Adrenal gland (tissue), 12 donors: ENCODE data around the gene CCDC197. TPM values are rescaled to one million over a fixed set of nuclear protein-coding genes. Genes with fewer than 3 reads are reported as not detected.

ENCODE experiments used
- DNase-seq, 7 donors: peaks; one replicate each; pipeline ENCODE4 v3.0.0-alpha.2; 2019 to 2020
- H3K27ac ChIP-seq, 5 donors: fragments of 200-600 bp; sonication (generic) in 4 of 5; 1 replicate in 3 of 5; 2 replicates in 2 of 5; pipeline versions ENCODE4 v1.5.1 to v1.8.0; 2016 to 2020; ENCODE audit warnings: mild to moderate bottlenecking in 1 of 5
- H3K27me3 ChIP-seq: fragments of 200-600 bp; 2 replicates; pipeline ENCODE4 v1.8.0; 2021
- H3K36me3 ChIP-seq, 2 donors: fragments of 200-600 bp; replicated peaks in 1 of 2; 1 replicate in 1 of 2; 2 replicates in 1 of 2; pipeline versions ENCODE4 v1.5.1 to v1.8.0; 2018 to 2022
- H3K4me1 ChIP-seq, 2 donors: fragments of 200-600 bp; replicated peaks in 1 of 2; 1 replicate in 1 of 2; 2 replicates in 1 of 2; pipeline versions ENCODE4 v1.5.1 to v1.8.0; 2018 to 2021
- H3K4me3 ChIP-seq, 4 donors: fragments of 200-600 bp; sonication (generic) in 3 of 4; one replicate each; pipeline ENCODE4 v1.5.1; 2016 to 2018
- H3K9me3 ChIP-seq, 3 donors: fragments of 200-600 bp; sonication (generic) in 1 of 3; replicated peaks in 1 of 3; 1 replicate in 2 of 3; 2 replicates in 1 of 3; pipeline versions ENCODE4 v1.5.1 to v1.8.0; 2016 to 2021
- CTCF ChIP-seq, 6 experiments: fragments of 450-650 bp in 4 of 6; fragments of 200-600 bp in 2 of 6; sonication (generic) in 1 of 6; IDR thresholded peaks; 1 replicate in 5 of 6; 2 replicates in 1 of 6; pipeline versions ENCODE4 v1.5.1 to v1.8.0; 2016 to 2021; ENCODE audit warnings: antibody characterized with exemption in 6 of 6, mild to moderate bottlenecking in 2 of 6, moderate library complexity in 1 of 6
- POLR2A ChIP-seq, 2 donors: fragments of 450-650 bp; IDR thresholded peaks; one replicate each; pipeline ENCODE4 v1.6.1; 2017; ENCODE audit warnings: antibody characterized with exemption in 2 of 2, mild to moderate bottlenecking in 2 of 2, moderate library complexity in 1 of 2
- WGBS, 4 donors: extraction: QIAGEN DNeasy Blood & Tissue Kit in 2 of 4; methylation state at CpG; one replicate each; pipeline versions ENCODE4 v1.1.5 to v1.1.7; 2013 to 2017; 5-methylcytosine and 5-hydroxymethylcytosine counted together
- intact Hi-C, 2 donors: fragments of 100-400 bp; cut with DNase I; formaldehyde crosslinking; loops; one replicate each; pipeline versions ENCODE4 v1.14.1 to v1.15.0; 2022 to 2023
- polyA plus RNA-seq, 3 donors: library from polyadenylated mRNA; stranded (reverse); fragments of 200-250 nt in 2 of 3; fragments of 350-450 nt in 1 of 3; fragmentation: Illumina TruSeq in 1 of 3; extraction: RNeasy Lipid Tissue Mini Kit (QIAGEN cat#74804) in 1 of 3; gene quantifications; one replicate each; pipeline ENCODE4 v1.2.3, GENCODE V29; 2013 to 2014
- total RNA-seq, 9 donors: library from RNA; depleted of rRNA in 4 of 9; stranded (reverse); fragments of >200 nt in 4 of 9; fragments of 120-200 nt in 1 of 9; fragmentation: NEBNext Ultra II Directional in 1 of 9; extraction: Animal tissue kit (Norgen Biotek cat#: 25700) in 1 of 9; gene quantifications; one replicate each; pipeline versions ENCODE4 v1.1.0 to v1.2.4, GENCODE V29; 2013 to 2023
- donor health status: healthy with polysubstance abuse.
- donor health status: Bipolar disorder and iron deficiency.
- donor health status: DM: yes; HTN: yes; CAD: no.
- donor health status: DM: no; HTN: no; CAD: no.
- donor health status: DM: no; HTN: no; CAD: no.
- donor health status: DM: yes; HTN: yes; CAD: no.

The CCDC197 gene
- total and polyA plus RNA-seq, 12 donors = not detected

DNA sequence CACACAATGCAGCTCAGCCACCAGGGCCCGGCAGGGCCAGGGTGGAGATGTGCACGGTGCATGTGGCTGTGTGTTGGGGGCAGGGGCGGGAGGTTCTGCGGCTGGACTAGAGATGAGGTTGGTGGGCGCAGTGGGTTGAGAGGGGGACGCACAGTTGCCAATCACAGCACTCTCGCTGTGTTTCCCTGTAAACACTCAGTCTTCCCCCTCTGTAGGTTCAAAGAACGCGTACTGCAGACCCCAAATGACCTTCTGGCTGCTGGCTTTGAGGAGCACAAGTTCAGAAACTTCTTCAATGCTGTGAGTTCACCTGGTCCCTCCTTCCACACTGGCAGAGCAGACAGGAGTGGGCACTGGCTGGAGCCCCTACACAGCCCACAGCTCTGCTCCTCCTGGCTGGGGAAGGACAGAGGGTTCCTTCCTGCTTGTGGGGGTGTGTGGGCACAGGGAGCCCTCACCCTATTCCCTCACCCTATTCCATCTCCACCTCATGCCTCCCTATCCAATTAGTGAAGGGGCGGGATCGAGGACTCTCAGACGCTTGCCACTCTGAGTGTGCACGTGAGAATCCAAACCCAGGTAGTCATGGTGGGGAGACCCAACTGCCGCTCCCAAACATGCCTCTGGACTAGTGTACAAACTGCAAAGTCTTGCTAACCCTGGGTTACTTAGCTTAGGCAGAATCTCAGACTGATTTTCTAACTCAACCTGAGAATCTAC is 46.8 kb downstream of the CCDC197 start:
- WGBS, 4 donors = 90 to 94% (median 92%) methylated on average over 14 of the region's 14 CpGs
- peak in 1 of 7 donors; percentile 13 for DNase-seq
- H3K4me1 ChIP-seq = peaks cover 0 to 5% of the 10 kb centered on the region in 2 donors
- H3K27me3 ChIP-seq = no peaks in the 10 kb centered on the region
- no peak overlapping the region for H3K27ac ChIP-seq
- H3K4me3 ChIP-seq = no peak overlapping the region
- peaks cover 0 to 44% of the 10 kb centered on the region in 2 donors for H3K36me3 ChIP-seq
- no peak for TF ChIP-seq POLR2A (IDR thresholded peaks at IDR 0.05)
- no peak for TF ChIP-seq CTCF (IDR thresholded peaks at IDR 0.05)
- H3K9me3 ChIP-seq = no peaks in the 10 kb centered on the region
- intact Hi-C loops = no loop called here

DNA sequence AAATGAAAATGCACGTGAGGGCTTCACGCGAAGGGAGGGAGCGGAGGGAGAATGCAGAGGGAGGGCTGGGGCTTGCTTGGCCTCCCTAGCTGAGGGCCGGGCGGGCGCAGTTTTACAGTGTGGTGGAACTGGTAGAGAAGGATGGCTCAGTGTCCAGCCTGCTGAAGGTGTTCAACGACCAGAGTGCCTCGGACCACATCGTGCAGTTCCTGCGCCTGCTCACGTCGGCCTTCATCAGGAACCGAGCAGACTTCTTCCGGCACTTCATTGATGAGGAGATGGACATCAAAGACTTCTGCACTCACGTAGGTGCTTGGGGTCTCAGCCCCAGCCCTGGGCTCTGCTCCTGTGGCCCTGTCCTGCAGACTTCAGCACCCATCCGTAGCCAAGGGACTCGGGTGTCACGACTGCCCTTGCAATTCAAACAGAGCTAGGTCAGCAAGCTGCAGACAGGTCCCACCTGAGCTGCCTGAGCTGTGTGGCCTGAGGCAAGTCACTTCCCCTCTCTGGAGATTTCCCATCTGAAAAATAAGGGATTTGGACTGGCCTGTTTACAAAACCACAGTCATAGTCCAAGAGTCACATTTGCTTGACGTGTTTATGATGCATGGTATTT is 47.5 kb downstream of the CCDC197 start:
- Histone ChIP-seq H3K27me3 (no peaks in the 10 kb centered on the region), H3K9me3 (no peaks in the 10 kb centered on the region), H3K36me3 (peaks cover 0 to 51% of the 10 kb centered on the region in 2 donors), H3K4me1 (peaks cover 0 to 5% of the 10 kb centered on the region in 2 donors), H3K27ac (no peak overlapping the region), H3K4me3 (no peak overlapping the region)
- WGBS, 4 donors = 88 to 95% (median 93%) methylated on average over 19 to 20 of the region's 20 CpGs
- TF ChIP-seq POLR2A (IDR thresholded peaks at IDR 0.05) = no peak
- no peak for TF ChIP-seq CTCF (IDR thresholded peaks at IDR 0.05)
- intact Hi-C loops = no loop called here
- peak in 2 of 7 donors; percentile 11 to 13 for DNase-seq

GRCh38 chr14:94045101-94045500 is 48.0 kb downstream of the CCDC197 start:
- intact Hi-C loops = no loop called here

More at GRCh38 chr14:94045101-94045500, 48.0 kb downstream of the CCDC197 start:
- Histone ChIP-seq H3K36me3 (peaks cover 0 to 56% of the 10 kb centered on the region in 2 donors), H3K27ac (no peak overlapping the region), H3K9me3 (no peaks in the 10 kb centered on the region), H3K4me3 (no peak overlapping the region), H3K27me3 (no peaks in the 10 kb centered on the region), H3K4me1 (peaks cover 0 to 5% of the 10 kb centered on the region in 2 donors)
- 89 to 93% (median 92%) methylated on average over 8 of the region's 8 CpGs for WGBS, 4 donors
- TF ChIP-seq POLR2A (IDR thresholded peaks at IDR 0.05) (no peak), CTCF (IDR thresholded peaks at IDR 0.05) (no peak)
- peak in 3 of 7 donors; percentile 13 to 45 (median 14) for DNase-seq
